Measurements from ENCODE around the gene PLP2. TPM values are rescaled to one million over a fixed set of nuclear protein-coding genes. Genes with fewer than 3 reads are reported as not detected.

The PLP2 gene
- total RNA-seq, 2 donors from 2014 or later, result 47.8 to 64.8 TPM

DNA sequence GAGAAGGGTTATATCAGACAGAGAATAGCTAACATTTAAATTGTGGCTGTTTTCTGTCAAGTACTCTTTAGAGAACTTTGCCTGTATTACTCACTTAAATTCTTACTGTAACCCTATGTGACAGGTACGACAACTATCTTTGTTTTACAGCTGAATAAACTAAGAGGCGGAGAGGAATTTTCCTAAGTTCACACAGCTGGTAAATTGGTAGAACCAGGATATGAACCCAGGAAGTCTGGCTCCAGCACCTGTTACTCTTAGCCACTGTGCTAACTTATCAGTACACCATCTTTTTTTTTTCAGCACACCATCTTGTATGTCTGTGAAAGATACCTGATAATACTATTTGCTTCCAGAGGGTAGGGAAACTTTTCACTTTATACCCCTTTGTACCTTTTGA is 30.3 kb downstream of the PLP2 start:
- no peaks in the 10 kb centered on the region for H3K9me3 ChIP-seq
- TF ChIP-seq, protein P1, sequence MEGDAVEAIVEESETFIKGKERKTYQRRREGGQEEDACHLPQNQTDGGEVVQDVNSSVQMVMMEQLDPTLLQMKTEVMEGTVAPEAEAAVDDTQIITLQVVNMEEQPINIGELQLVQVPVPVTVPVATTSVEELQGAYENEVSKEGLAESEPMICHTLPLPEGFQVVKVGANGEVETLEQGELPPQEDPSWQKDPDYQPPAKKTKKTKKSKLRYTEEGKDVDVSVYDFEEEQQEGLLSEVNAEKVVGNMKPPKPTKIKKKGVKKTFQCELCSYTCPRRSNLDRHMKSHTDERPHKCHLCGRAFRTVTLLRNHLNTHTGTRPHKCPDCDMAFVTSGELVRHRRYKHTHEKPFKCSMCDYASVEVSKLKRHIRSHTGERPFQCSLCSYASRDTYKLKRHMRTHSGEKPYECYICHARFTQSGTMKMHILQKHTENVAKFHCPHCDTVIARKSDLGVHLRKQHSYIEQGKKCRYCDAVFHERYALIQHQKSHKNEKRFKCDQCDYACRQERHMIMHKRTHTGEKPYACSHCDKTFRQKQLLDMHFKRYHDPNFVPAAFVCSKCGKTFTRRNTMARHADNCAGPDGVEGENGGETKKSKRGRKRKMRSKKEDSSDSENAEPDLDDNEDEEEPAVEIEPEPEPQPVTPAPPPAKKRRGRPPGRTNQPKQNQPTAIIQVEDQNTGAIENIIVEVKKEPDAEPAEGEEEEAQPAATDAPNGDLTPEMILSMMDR (IDR thresholded peaks at IDR 0.05), result no peak
- no peak for DNase-seq (ENCODE audit: low spot score)
- H3K36me3 ChIP-seq, result no peaks in the 10 kb centered on the region
- H3K27ac ChIP-seq, result no peak overlapping the region
- H3K27me3 ChIP-seq, result no peaks in the 10 kb centered on the region
- H3K4me3 ChIP-seq, result no peak overlapping the region
- no peaks in the 10 kb centered on the region for H3K4me1 ChIP-seq

DNA sequence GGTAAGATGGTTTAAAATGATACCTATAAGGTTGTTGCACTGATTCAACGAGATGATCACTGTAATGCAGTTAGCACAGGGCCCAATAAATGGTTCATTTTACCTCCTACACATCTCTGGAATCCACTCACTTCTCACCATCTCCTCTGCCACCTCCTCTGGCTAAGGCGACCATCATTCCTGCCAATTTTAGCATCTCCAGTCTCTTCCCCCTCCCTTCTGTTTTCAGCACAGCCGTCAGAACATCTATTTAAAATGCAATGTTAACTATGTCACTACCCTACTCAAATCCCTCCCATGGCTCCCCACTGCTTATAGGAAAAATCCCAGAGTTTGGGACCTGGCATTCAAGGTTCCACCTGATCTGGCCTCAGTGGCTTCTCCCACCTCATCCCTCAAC is 31.8 kb downstream of the PLP2 start:
- TF ChIP-seq, protein P1 (IDR thresholded peaks at IDR 0.05), result no peak
- Histone ChIP-seq H3K27me3 (no peaks in the 10 kb centered on the region), H3K36me3 (no peaks in the 10 kb centered on the region), H3K27ac (peak overlapping the region; percentile 46 to 75), H3K9me3 (no peaks in the 10 kb centered on the region), H3K4me1 (no peaks in the 10 kb centered on the region), H3K4me3 (no peak overlapping the region)
- DNase-seq (ENCODE audit: low spot score), result no peak

GRCh38 chrX:49204017-49204416 is 32.3 kb downstream of the PLP2 start:
- H3K9me3 ChIP-seq, result no peaks in the 10 kb centered on the region
- H3K4me1 ChIP-seq, result no peaks in the 10 kb centered on the region
- H3K27me3 ChIP-seq, result no peaks in the 10 kb centered on the region
- TF ChIP-seq, protein P1 (IDR thresholded peaks at IDR 0.05), result no peak
- H3K36me3 ChIP-seq, result no peaks in the 10 kb centered on the region
- no peak for DNase-seq (ENCODE audit: low spot score)
- H3K4me3 ChIP-seq, result no peak overlapping the region
- peak overlapping the region; percentile 46 to 75 for H3K27ac ChIP-seq

DNA sequence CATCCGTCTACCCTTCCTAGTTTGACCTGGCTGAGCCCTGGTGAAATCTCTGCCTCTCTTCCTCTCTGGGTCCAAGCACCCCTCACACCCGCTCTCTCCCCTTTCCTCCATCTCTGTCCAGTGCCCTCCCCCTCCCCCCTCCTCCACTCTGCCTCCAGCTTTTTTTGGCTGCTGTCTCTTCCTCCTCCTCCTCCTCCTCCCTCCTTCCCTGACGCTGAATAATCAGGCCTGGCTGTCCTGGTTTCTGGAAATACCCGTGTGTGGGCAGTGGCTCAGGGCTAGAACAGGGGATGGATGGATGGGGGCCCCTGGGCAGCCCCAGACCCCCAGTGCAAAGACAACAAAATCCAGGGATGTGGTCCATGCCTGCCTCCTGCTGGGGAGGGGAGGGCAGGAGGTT is 33.0 kb downstream of the PLP2 start:
- Histone ChIP-seq H3K4me3 (no peak overlapping the region), H3K27ac (peak overlapping the region; percentile 46 to 75), H3K36me3 (no peaks in the 10 kb centered on the region), H3K4me1 (no peaks in the 10 kb centered on the region), H3K9me3 (no peaks in the 10 kb centered on the region), H3K27me3 (no peaks in the 10 kb centered on the region)
- TF ChIP-seq, protein P1 (IDR thresholded peaks at IDR 0.05), result no peak
- DNase-seq (ENCODE audit: low spot score), result no peak

DNA sequence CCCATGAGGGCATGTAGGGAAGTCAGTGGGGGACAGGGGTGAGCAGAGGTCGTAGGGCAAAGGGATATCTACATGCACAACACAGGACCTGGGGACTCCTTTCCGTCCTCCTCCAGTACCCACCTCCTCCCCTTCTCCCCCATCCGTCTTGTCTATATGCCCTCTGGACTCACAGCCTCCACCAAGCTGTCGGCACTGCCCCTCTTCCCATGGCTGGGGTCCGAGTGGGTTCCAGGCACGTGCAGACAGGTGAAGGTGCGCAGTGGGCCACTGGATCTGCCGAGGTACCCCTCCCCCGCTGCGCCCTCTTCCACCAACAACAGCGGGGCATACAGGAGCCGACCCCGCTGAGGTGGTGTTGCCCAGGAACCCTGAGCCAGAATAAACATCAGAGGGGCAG is 33.7 kb downstream of the PLP2 start:
- TF ChIP-seq, protein P1 (IDR thresholded peaks at IDR 0.05), result no peak
- Histone ChIP-seq H3K36me3 (no peaks in the 10 kb centered on the region), H3K4me1 (no peaks in the 10 kb centered on the region), H3K27ac (peak overlapping the region in 1 of 2 donors; percentile 75), H3K27me3 (no peaks in the 10 kb centered on the region), H3K4me3 (no peak overlapping the region), H3K9me3 (no peaks in the 10 kb centered on the region)
- DNase-seq (ENCODE audit: low spot score), result no peak

- Histone ChIP-seq H3K36me3 (no peaks in the 10 kb centered on the region), H3K4me1 (no peaks in the 10 kb centered on the region), H3K27ac (no peak overlapping the region), H3K4me3 (no peak overlapping the region), H3K9me3 (no peaks in the 10 kb centered on the region), H3K27me3 (no peaks in the 10 kb centered on the region)
- DNase-seq (ENCODE audit: low spot score), result no peak
- TF ChIP-seq, protein P1 (IDR thresholded peaks at IDR 0.05), result no peak
Observed at GRCh38 chrX:49206543-49206942, 34.8 kb downstream of the PLP2 start.

Measured in right atrium auricular region (tissue), 2 donors.